H9 (cell line): ENCODE measurements around the gene SPSB4. TPM values are rescaled to one million over a fixed set of nuclear protein-coding genes. Genes with fewer than 3 reads are reported as not detected.

Experiments used
- DNase-seq: peaks from one replicate; pipeline ENCODE4 v3.0.0-alpha.2; 2017
- H2AFZ ChIP-seq: one replicate; pipeline ENCODE4 v1.6.1; 2013; ENCODE audit warnings: mild to moderate bottlenecking, low read length, control low read depth, moderate library complexity
- H2AK5ac ChIP-seq: 2 replicates; pipeline ENCODE4 v1.6.1; 2013; ENCODE audit warnings: low read length, control low read depth, mixed read lengths; ENCODE audit not compliant: insufficient read length
- H2BK120ac ChIP-seq: one replicate; pipeline ENCODE4 v1.6.1; 2013; ENCODE audit warnings: low read depth, mild to moderate bottlenecking, low read length, control low read depth, inconsistent platforms; ENCODE audit not compliant: poor library complexity, severe bottlenecking
- H2BK12ac ChIP-seq: 2 replicates; pipeline ENCODE4 v1.6.1; 2013; ENCODE audit warnings: low read length, control low read depth, mixed read lengths, low read depth; ENCODE audit not compliant: insufficient read length
- H2BK15ac ChIP-seq: 2 replicates; pipeline ENCODE4 v1.6.1; 2013; ENCODE audit warnings: low read depth, low read length, control low read depth
- H2BK20ac ChIP-seq: one replicate; pipeline ENCODE4 v1.6.1; 2013; ENCODE audit warnings: low read depth, mild to moderate bottlenecking, low read length, control low read depth, inconsistent platforms; ENCODE audit not compliant: poor library complexity, severe bottlenecking
- H2BK5ac ChIP-seq: 2 replicates; pipeline ENCODE4 v1.6.1; 2013; ENCODE audit warnings: low read length, control low read depth, mixed read lengths; ENCODE audit not compliant: insufficient read length
- H3K14ac ChIP-seq: 2 replicates; pipeline ENCODE4 v1.6.1; 2013; ENCODE audit warnings: low read length, control low read depth; ENCODE audit not compliant: insufficient read depth
- H3K18ac ChIP-seq: 2 replicates; pipeline ENCODE4 v1.6.1; 2013; ENCODE audit warnings: low read depth, mild to moderate bottlenecking, mixed read lengths, low read length, control low read depth; ENCODE audit not compliant: insufficient read length
- H3K23ac ChIP-seq: 2 replicates; pipeline ENCODE4 v1.6.1; 2013; ENCODE audit warnings: low read length, control low read depth, mixed read lengths, low read depth; ENCODE audit not compliant: insufficient read length
- H3K23me2 ChIP-seq: 2 replicates; pipeline ENCODE4 v1.6.1; 2013; ENCODE audit warnings: low read depth, mild to moderate bottlenecking, mixed read lengths, low read length, control low read depth; ENCODE audit not compliant: insufficient read length, poor library complexity, severe bottlenecking
- H3K27ac ChIP-seq: 2 replicates; pipeline ENCODE4 v1.5.1; 2013; ENCODE audit warnings: low read length, control low read depth, mixed read lengths, low read depth; ENCODE audit not compliant: insufficient read length
- H3K27me3 ChIP-seq: 2 replicates; pipeline ENCODE4 v1.6.1; 2013; ENCODE audit warnings: low read length, control low read depth, inconsistent platforms; ENCODE audit not compliant: insufficient read depth
- H3K4ac ChIP-seq: 2 replicates; pipeline ENCODE4 v1.6.1; 2013; ENCODE audit warnings: low read depth, mild to moderate bottlenecking, control low read depth, inconsistent platforms, low read length, moderate library complexity
- H3K4me1 ChIP-seq: 2 replicates; pipeline ENCODE4 v1.6.1; 2013; ENCODE audit warnings: low read length, control low read depth, inconsistent platforms; ENCODE audit not compliant: insufficient read depth
- H3K4me2 ChIP-seq: 2 replicates; pipeline ENCODE4 v1.6.1; 2013; ENCODE audit warnings: low read length, control low read depth, mixed read lengths; ENCODE audit not compliant: insufficient read length, insufficient read depth
- H3K56ac ChIP-seq: 2 replicates; pipeline ENCODE4 v1.6.1; 2013; ENCODE audit warnings: low read depth, mild to moderate bottlenecking, mixed read lengths, low read length, control low read depth; ENCODE audit not compliant: insufficient read length
- H3K79me1 ChIP-seq: 2 replicates; pipeline ENCODE4 v1.6.1; 2013; ENCODE audit warnings: low read depth, mild to moderate bottlenecking, moderate library complexity, low read length, control low read depth, inconsistent platforms; ENCODE audit not compliant: insufficient read depth, poor library complexity, severe bottlenecking
- H3K79me2 ChIP-seq: 2 replicates; pipeline ENCODE4 v1.6.1; 2013; ENCODE audit warnings: low read length, control low read depth, inconsistent platforms; ENCODE audit not compliant: insufficient read depth
- H3K9ac ChIP-seq: 2 replicates; pipeline ENCODE4 v1.6.1; 2013; ENCODE audit warnings: low read length, control low read depth, mixed read lengths; ENCODE audit not compliant: insufficient read length; ENCODE audit errors: extremely low read depth
- H3K9me3 ChIP-seq: one replicate; pipeline ENCODE4 v1.6.1; 2013; ENCODE audit warnings: low read depth, low read length, inconsistent platforms; ENCODE audit not compliant: control insufficient read depth
- H3T11ph ChIP-seq: one replicate; pipeline ENCODE4 v1.6.1; 2013; ENCODE audit warnings: mild to moderate bottlenecking, low read length, control low read depth, inconsistent platforms
- H4K20me1 ChIP-seq: one replicate; pipeline ENCODE4 v1.6.1; 2013; ENCODE audit not compliant: control insufficient read depth, insufficient read length, insufficient read depth
- H4K5ac ChIP-seq: 2 replicates; pipeline ENCODE4 v1.6.1; 2013; ENCODE audit warnings: low read depth, mild to moderate bottlenecking, mixed read lengths, low read length, control low read depth; ENCODE audit not compliant: insufficient read length
- H4K8ac ChIP-seq: replicated peaks from 2 replicates; pipeline ENCODE4 v1.6.1; 2013; ENCODE audit warnings: low read length, control low read depth, mixed read lengths, low read depth; ENCODE audit not compliant: insufficient read length
- H4K91ac ChIP-seq: 2 replicates; pipeline ENCODE4 v1.6.1; 2013; ENCODE audit warnings: low read depth, mild to moderate bottlenecking, moderate library complexity, mixed read lengths, low read length, control low read depth; ENCODE audit not compliant: insufficient read length
- H3K27ac Mint-ChIP-seq, 3 experiments: 2 replicates in 2 of 3; 3 replicates in 1 of 3; pipeline ENCODE4 v1.8.0; 2020 to 2021; ENCODE audit warnings: mixed read lengths in 3 of 3, mild to moderate bottlenecking in 1 of 3, moderate library complexity in 1 of 3
- H3K27me3 Mint-ChIP-seq: 2 replicates; pipeline ENCODE4 v1.8.0; 2021; ENCODE audit warnings: low read depth, mild to moderate bottlenecking, moderate library complexity, mixed read lengths
- H3K36me3 Mint-ChIP-seq, 3 experiments: 2 replicates in 2 of 3; 3 replicates in 1 of 3; pipeline ENCODE4 v1.8.0; 2020 to 2021; ENCODE audit warnings: low read depth in 3 of 3, mixed read lengths in 3 of 3; ENCODE audit not compliant: insufficient read depth in 1 of 3
- H3K4me1 Mint-ChIP-seq, 2 experiments: 2 replicates each; pipeline ENCODE4 v1.8.0; 2020; ENCODE audit warnings: mixed read lengths in 2 of 2
- H3K4me3 Mint-ChIP-seq, 2 experiments: 2 replicates in 1 of 2; 3 replicates in 1 of 2; pipeline ENCODE4 v1.8.0; 2020 to 2021; ENCODE audit warnings: mild to moderate bottlenecking in 2 of 2, mixed read lengths in 2 of 2, moderate library complexity in 1 of 2
- H3K9me3 Mint-ChIP-seq, 2 experiments: 2 replicates in 1 of 2; 3 replicates in 1 of 2; pipeline ENCODE4 v1.8.0; 2020; ENCODE audit warnings: mild to moderate bottlenecking in 2 of 2, mixed read lengths in 2 of 2, moderate library complexity in 1 of 2
- CTCF ChIP-seq: fragments of 200-600 bp; sonication (generic); conservative IDR thresholded peaks from 3 replicates; pipeline ENCODE4 v1.8.0; 2021; ENCODE audit warnings: antibody characterized with exemption, mild to moderate bottlenecking
- WGBS: extraction: QIAGEN DNeasy Blood & Tissue Kit; methylation state at CpG from one replicate; pipeline ENCODE4 v1.1.7; 2013; ENCODE audit warnings: missing lambda C conversion rate, low lambda C conversion rate, mixed read lengths; ENCODE audit not compliant: insufficient read length; ENCODE audit errors: extremely low coverage; 5-methylcytosine and 5-hydroxymethylcytosine counted together
- total RNA-seq: library from RNA; stranded (reverse); gene quantifications from 2 replicates; pipeline ENCODE4 v1.2.1, GENCODE V29; 2021

The SPSB4 gene
- total RNA-seq, 1 experiment from 2014 or later = 6.2 TPM

DNA sequence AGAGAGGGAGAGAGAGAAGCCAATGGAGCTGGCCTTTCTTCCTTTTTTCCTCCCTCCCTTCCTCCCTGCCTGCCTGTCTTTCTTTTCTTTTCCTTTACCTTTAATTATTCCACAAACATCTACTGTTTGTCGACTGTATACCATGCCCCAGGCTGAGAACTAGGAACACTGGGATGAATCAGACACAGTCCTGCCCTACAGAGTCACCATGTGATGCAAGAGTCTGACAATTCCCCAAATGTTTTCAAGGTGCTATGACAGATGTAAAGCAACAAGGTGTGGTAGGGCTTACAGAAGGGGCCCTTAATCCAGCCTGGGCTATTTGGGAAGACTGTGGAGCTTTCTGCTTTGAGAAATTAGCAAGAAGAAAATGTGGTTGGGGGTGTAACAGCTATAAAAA is 4.0 kb upstream of the SPSB4 start:
- WGBS = no CpG with 5 or more reads among the region's 1 CpG

More for the DNA sequence above, 4.0 kb upstream of the SPSB4 start:
- no peak for TF ChIP-seq CTCF
- Histone ChIP-seq H2BK5ac (no peak overlapping the region), H3K56ac (no peak overlapping the region), H3K23me2 (peaks cover 12% of the 10 kb centered on the region), H3T11ph (no peak overlapping the region), H3K27me3 (peaks cover under 1% of the 10 kb centered on the region; the same call in 1 of the 2 replicates), H2BK12ac (no peak overlapping the region), H3K9me3 (no peaks in the 10 kb centered on the region), H2BK120ac (no peak overlapping the region), H2AK5ac (no peak overlapping the region), H2BK20ac (no peak overlapping the region), H3K79me1 (no peaks in the 10 kb centered on the region), H3K79me2 (no peaks in the 10 kb centered on the region), H3K18ac (no peak overlapping the region), H4K20me1 (no peaks in the 10 kb centered on the region), H3K9ac (no peak overlapping the region), H4K91ac (no peak overlapping the region), H3K4ac (no peak overlapping the region), H3K4me2 (no peak overlapping the region), H3K23ac (no peak overlapping the region), H3K4me1 (0 out of 2 replicates have a peak, but pooled peaks cover 2% of the 10 kb centered on the region), H3K14ac (no peak overlapping the region), H2AFZ (no peak overlapping the region), H2BK15ac (no peak overlapping the region), H4K8ac (no peak overlapping the region), H4K5ac (no peak overlapping the region), H3K27ac (no peak overlapping the region)
- Mint-ChIP-seq H3K4me1 (peaks cover 16 to 20% of the 10 kb centered on the region in 2 experiments), H3K36me3 (no peaks in the 10 kb centered on the region), H3K27me3 (peaks cover 47% of the 10 kb centered on the region), H3K4me3 (no peak overlapping the region), H3K9me3 (no peaks in the 10 kb centered on the region; a peak in 2 of 5 replicates), H3K27ac (no peak overlapping the region)
- no peak for DNase-seq
